Smooth muscle cell (in vitro differentiated cells): ENCODE results near the gene MAP7. TPM values are rescaled to one million over a fixed set of nuclear protein-coding genes. Genes with fewer than 3 reads are reported as not detected.
"Not testable (repeated sequence)": the region's sequence is repeated elsewhere in the genome, so short reads cannot be mapped to it uniquely, and the experiment has no call there.

ENCODE experiments used
- DNase-seq: peaks from one replicate; lab custom pipeline; 2025; ENCODE audit not compliant: unreplicated experiment; lab: John Stamatoyannopoulos, UW
- H2AFZ ChIP-seq: fragments of 200-600 bp; sonication (generic); 2 replicates; pipeline ENCODE4 v1.6.0; 2016; ENCODE audit warnings: antibody characterized with exemption, low read depth, mild to moderate bottlenecking
- H3F3A ChIP-seq: fragments of 200-600 bp; sonication (generic); 2 replicates; pipeline ENCODE4 v1.6.0; 2017; ENCODE audit warnings: antibody characterized with exemption, low read depth
- H3K27ac ChIP-seq: fragments of 200-600 bp; sonication (generic); 2 replicates; pipeline ENCODE4 v1.5.1; 2016; ENCODE audit warnings: low read depth, mild to moderate bottlenecking
- H3K27me3 ChIP-seq: fragments of 200-600 bp; sonication (generic); 2 replicates; pipeline ENCODE4 v1.6.1; 2016; ENCODE audit warnings: low read depth, mild to moderate bottlenecking
- H3K36me3 ChIP-seq: fragments of 200-600 bp; sonication (generic); 2 replicates; pipeline ENCODE4 v1.5.1; 2016; ENCODE audit warnings: low read depth
- H3K4me1 ChIP-seq: fragments of 200-600 bp; sonication (generic); 2 replicates; pipeline ENCODE4 v1.5.1; 2016; ENCODE audit warnings: low read depth
- H3K4me2 ChIP-seq: fragments of 200-600 bp; sonication (generic); 2 replicates; pipeline ENCODE4 v1.6.0; 2016; ENCODE audit warnings: mild to moderate bottlenecking
- H3K4me3 ChIP-seq: fragments of 200-600 bp; sonication (generic); 2 replicates; pipeline ENCODE4 v1.5.1; 2016; ENCODE audit warnings: mild to moderate bottlenecking
- H3K79me2 ChIP-seq: fragments of 200-600 bp; sonication (generic); 2 replicates; pipeline ENCODE4 v1.6.0; 2016; ENCODE audit warnings: low read depth, mild to moderate bottlenecking
- H3K9ac ChIP-seq: fragments of 200-600 bp; sonication (generic); 2 replicates; pipeline ENCODE4 v1.6.0; 2016; ENCODE audit warnings: low read depth
- H3K9me3 ChIP-seq: fragments of 200-600 bp; sonication (generic); replicated peaks from 2 replicates; pipeline ENCODE4 v1.5.1; 2016; ENCODE audit warnings: low read depth
- H4K20me1 ChIP-seq: fragments of 200-600 bp; sonication (generic); 2 replicates; pipeline ENCODE4 v1.6.0; 2016; ENCODE audit warnings: low read depth
- CTCF ChIP-seq: fragments of 200-600 bp; sonication (generic); IDR thresholded peaks from 2 replicates; pipeline ENCODE4 v1.5.1; 2017; ENCODE audit warnings: borderline replicate concordance, mild to moderate bottlenecking, antibody characterized with exemption; ENCODE audit not compliant: insufficient read depth, poor library complexity, severe bottlenecking
- WGBS: methylation state at CpG from one replicate; pipeline ENCODE4 v1.1.7; 2016; ENCODE audit warnings: low lambda C conversion rate; 5-methylcytosine and 5-hydroxymethylcytosine counted together
- polyA plus RNA-seq: library from polyadenylated mRNA; unstranded; fragments of >200 nt; fragmentation: Nextera tagmentation; extraction: Ambion mirVana; gene quantifications from 2 replicates; pipeline ENCODE4 v1.2.1, GENCODE V29; 2016
- total RNA-seq: library from RNA; depleted of rRNA; stranded (reverse); fragments of >200 nt; gene quantifications from 2 replicates; pipeline ENCODE4 v1.2.3, GENCODE V29; 2014

The MAP7 gene
- total and polyA plus RNA-seq, 2 experiments from 2014 or later = 1.6 to 8.2 TPM

- Histone ChIP-seq H3K4me3 (no peak overlapping the region), H3K36me3 (no peaks in the 10 kb centered on the region), H3K4me1 (no peaks in the 10 kb centered on the region), H3K79me2 (no peaks in the 10 kb centered on the region), H3K4me2 (no peak overlapping the region), H3K27ac (no peak overlapping the region), H2AFZ (no peak overlapping the region), H3K9me3 (no peaks in the 10 kb centered on the region), H3K9ac (no peak overlapping the region), H3K27me3 (no peaks in the 10 kb centered on the region), H3F3A (peaks cover under 1% of the 10 kb centered on the region), H4K20me1 (no peaks in the 10 kb centered on the region)
- DNase-seq = no peak
- WGBS = 97% methylated on average over 1 of the region's 1 CpG
- no peak for TF ChIP-seq CTCF
Observed at GRCh38 chr6:136396908-136397307, 153.3 kb downstream of the MAP7 start.

- H3K9me3 ChIP-seq, H2AFZ ChIP-seq, H3K9ac ChIP-seq, H3K27ac ChIP-seq, H3K36me3 ChIP-seq, H3K4me3 ChIP-seq, H3K79me2 ChIP-seq, H3K27me3 ChIP-seq, H3F3A ChIP-seq, H3K4me2 ChIP-seq, H3K4me1 ChIP-seq, DNase-seq, H4K20me1 ChIP-seq: not testable (repeated sequence)
- WGBS = 97% methylated on average over 1 of the region's 2 CpGs
Observed at GRCh38 chr6:136390959-136391358, 159.3 kb downstream of the MAP7 start.

- 91% methylated on average over 4 of the region's 4 CpGs for WGBS
- Histone ChIP-seq H3K4me1 (no peaks in the 10 kb centered on the region), H4K20me1 (no peaks in the 10 kb centered on the region), H3K4me3 (no peak overlapping the region), H3K9me3 (no peaks in the 10 kb centered on the region), H3K27ac (no peak overlapping the region), H3K36me3 (no peaks in the 10 kb centered on the region), H3F3A (no peaks in the 10 kb centered on the region), H2AFZ (no peak overlapping the region), H3K9ac (no peak overlapping the region), H3K79me2 (no peaks in the 10 kb centered on the region), H3K4me2 (no peak overlapping the region), H3K27me3 (no peaks in the 10 kb centered on the region)
- TF ChIP-seq CTCF = no peak
- DNase-seq = no peak
Observed at GRCh38 chr6:136387316-136387715, 162.9 kb downstream of the MAP7 start.

GRCh38 chr6:136383268-136383937 is 166.8 kb downstream of the MAP7 start:
- no peak for TF ChIP-seq CTCF
- H3K79me2 ChIP-seq = no peaks in the 10 kb centered on the region
- H3K36me3 ChIP-seq = no peaks in the 10 kb centered on the region
- H3F3A ChIP-seq = no peaks in the 10 kb centered on the region
- no peaks in the 10 kb centered on the region for H3K27me3 ChIP-seq
- no peak overlapping the region for H3K4me2 ChIP-seq
- H2AFZ ChIP-seq = no peak overlapping the region
- H3K9me3 ChIP-seq = no peaks in the 10 kb centered on the region
- H3K4me3 ChIP-seq = no peak overlapping the region
- no peaks in the 10 kb centered on the region for H4K20me1 ChIP-seq
- no peak overlapping the region for H3K27ac ChIP-seq
- no peak overlapping the region for H3K9ac ChIP-seq
- no peak for DNase-seq
- no peaks in the 10 kb centered on the region for H3K4me1 ChIP-seq
- 86% methylated on average over 9 of the region's 9 CpGs for WGBS
